Activated T-helper 17 cell treated with anti-CD3 and anti-CD28 coated beads, Interleukin-2, amount 50 U/mL, for 72 hours (primary cell): ENCODE measurements around the gene RRAGC. TPM values are rescaled to one million over a fixed set of nuclear protein-coding genes. Genes with fewer than 3 reads are reported as not detected.

ENCODE experiments used
- ATAC-seq: fragments of 150-1000 bp; cut with Tn5 transposase; replicated peaks from 2 replicates; pipeline ENCODE4 v1.10.0; 2021; ENCODE audit warnings: mild to moderate bottlenecking, moderate library complexity
- H3K27ac Mint-ChIP-seq: one replicate; pipeline ENCODE4 v1.8.0; 2022; ENCODE audit warnings: mixed read lengths
- H3K27me3 Mint-ChIP-seq: one replicate; pipeline ENCODE4 v1.8.0; 2022; ENCODE audit warnings: mixed read lengths
- H3K36me3 Mint-ChIP-seq: one replicate; pipeline ENCODE4 v1.8.0; 2022; ENCODE audit warnings: low read depth, mild to moderate bottlenecking, mixed read lengths
- H3K4me1 Mint-ChIP-seq: one replicate; pipeline ENCODE4 v1.8.0; 2022; ENCODE audit warnings: mixed read lengths
- H3K4me3 Mint-ChIP-seq: one replicate; pipeline ENCODE4 v1.8.0; 2022; ENCODE audit warnings: mild to moderate bottlenecking, mixed read lengths
- H3K9me3 Mint-ChIP-seq: one replicate; pipeline ENCODE4 v1.8.0; 2022; ENCODE audit warnings: mixed read lengths
- total RNA-seq, 2 donors: library from RNA; stranded (reverse); gene quantifications; one replicate each; pipeline ENCODE4 v1.2.3, GENCODE V29; 2022

The RRAGC gene
- total RNA-seq, 2 donors from 2014 or later, result 16.6 to 28.5 TPM

DNA sequence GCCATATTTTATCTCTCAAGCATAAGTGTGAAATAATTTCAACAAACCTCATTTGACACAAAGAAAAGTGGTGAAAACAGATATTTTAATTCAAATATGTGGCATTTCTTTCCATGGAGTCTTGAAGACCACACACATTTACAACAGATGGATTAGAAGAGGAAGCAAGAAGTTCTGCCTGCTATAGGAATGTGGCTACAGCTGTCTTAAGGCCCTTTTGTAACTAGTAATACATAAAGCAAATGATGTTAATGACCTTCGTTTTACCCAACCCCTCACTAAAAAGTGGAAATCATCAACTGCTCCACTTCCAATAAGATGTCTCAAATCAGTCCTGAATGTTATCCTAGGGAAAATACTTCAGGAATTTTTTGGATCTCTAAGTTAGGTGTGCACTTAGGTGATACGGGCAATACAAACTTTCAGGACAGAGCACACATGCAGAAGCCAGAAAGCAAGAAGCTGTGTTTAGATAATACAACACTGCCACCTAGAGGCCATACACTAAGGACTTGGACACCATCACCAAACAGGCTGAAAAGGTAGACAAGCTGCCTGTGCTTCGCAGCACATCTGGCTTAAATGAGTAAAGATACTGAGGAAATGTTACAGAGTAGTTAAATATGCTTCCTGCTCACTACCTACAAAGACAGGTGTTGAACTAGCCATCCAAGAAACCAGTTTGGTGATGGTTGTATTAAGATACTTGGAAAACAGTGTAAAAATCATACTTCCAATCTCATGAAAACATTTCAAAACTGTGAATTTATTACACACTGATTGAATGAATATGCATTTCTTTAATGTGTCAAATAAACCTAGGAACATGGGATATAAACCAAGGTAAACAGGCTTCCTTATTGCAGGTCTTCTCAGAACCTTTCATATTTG is 24.4 kb downstream of the RRAGC start:
- H3K4me1 Mint-ChIP-seq, result peaks cover under 1% of the 10 kb centered on the region
- no peak overlapping the region for H3K4me3 Mint-ChIP-seq
- peaks cover 4% of the 10 kb centered on the region for H3K27me3 Mint-ChIP-seq
- ATAC-seq, result peak; percentile 88
- H3K36me3 Mint-ChIP-seq, result peaks cover 27% of the 10 kb centered on the region
- H3K9me3 Mint-ChIP-seq, result no peaks in the 10 kb centered on the region
- no peak overlapping the region for H3K27ac Mint-ChIP-seq

- peaks cover 8% of the 10 kb centered on the region for H3K27me3 Mint-ChIP-seq
- H3K4me1 Mint-ChIP-seq, result no peaks in the 10 kb centered on the region
- no peak overlapping the region for H3K4me3 Mint-ChIP-seq
- ATAC-seq, result no peak
- peaks cover 18% of the 10 kb centered on the region for H3K36me3 Mint-ChIP-seq
- H3K9me3 Mint-ChIP-seq, result no peaks in the 10 kb centered on the region
- H3K27ac Mint-ChIP-seq, result no peak overlapping the region
Observed at GRCh38 chr1:38834221-38834782, 25.3 kb downstream of the RRAGC start.

DNA sequence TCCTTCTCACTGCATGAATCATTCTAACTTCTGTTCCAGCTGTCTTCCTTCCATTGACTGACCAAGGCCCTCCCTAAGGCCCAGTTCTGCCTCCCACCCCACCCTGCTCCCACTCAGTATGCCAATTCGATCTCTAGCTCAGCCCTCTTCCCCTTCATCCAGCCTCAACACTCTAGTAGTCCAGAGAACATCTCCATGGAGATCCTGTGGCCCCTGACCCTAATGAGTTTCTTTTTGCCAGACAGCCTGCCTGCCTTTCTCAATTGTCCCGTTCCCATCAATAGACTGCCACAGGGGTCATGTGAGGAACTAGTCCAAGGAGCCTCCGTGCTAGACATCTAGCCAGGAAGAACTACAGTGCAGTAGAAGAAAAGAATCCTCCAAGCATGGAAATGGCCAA is 26.4 kb downstream of the RRAGC start:
- Mint-ChIP-seq H3K4me3 (no peak overlapping the region), H3K9me3 (no peaks in the 10 kb centered on the region), H3K27ac (no peak overlapping the region)

GRCh38 chr1:38832370-38832734 is 27.2 kb downstream of the RRAGC start:
- Mint-ChIP-seq H3K27me3 (peaks cover 12% of the 10 kb centered on the region), H3K27ac (no peak overlapping the region), H3K9me3 (no peaks in the 10 kb centered on the region), H3K4me1 (no peaks in the 10 kb centered on the region), H3K4me3 (no peak overlapping the region), H3K36me3 (no peaks in the 10 kb centered on the region)
- ATAC-seq, result no peak

More for the DNA sequence above, 26.4 kb downstream of the RRAGC start:
- H3K36me3 Mint-ChIP-seq, result peaks cover 7% of the 10 kb centered on the region
- no peak for ATAC-seq
- peaks cover 12% of the 10 kb centered on the region for H3K27me3 Mint-ChIP-seq
- H3K4me1 Mint-ChIP-seq, result no peaks in the 10 kb centered on the region

DNA sequence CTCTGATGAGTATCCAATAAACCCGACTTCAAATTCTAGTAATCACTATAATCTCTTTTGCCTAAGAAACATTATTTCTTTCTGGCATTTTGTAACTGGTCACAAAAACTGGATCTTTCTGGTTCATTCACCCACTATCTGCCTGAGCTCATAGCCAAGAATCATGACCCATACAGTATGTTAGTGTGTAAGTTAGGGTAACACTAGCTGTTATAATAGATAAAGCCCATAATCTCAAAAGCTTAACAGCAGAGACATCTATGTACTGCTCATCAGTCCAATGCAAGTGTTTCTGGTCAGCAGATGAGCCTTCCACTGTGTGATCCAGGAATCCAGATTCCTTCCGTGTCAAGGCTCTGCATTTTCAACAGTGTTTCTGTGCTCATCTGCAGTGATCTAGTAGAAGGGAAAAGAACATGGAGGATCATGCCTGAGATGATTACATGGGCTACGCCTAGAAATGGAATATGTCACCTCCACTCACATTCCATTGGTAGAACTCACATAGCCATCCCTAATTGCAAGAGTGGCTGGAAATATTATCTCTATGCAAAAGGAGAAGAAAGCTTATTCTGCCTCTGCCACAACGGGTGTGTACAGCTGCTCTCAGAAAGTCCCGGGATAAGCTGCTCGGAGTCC is 27.7 kb downstream of the RRAGC start:
- Mint-ChIP-seq H3K4me3 (no peak overlapping the region), H3K27ac (no peak overlapping the region), H3K27me3 (peaks cover 15% of the 10 kb centered on the region), H3K36me3 (no peaks in the 10 kb centered on the region), H3K9me3 (no peaks in the 10 kb centered on the region), H3K4me1 (no peaks in the 10 kb centered on the region)
- no peak for ATAC-seq

GRCh38 chr1:38829368-38829767 is 30.2 kb downstream of the RRAGC start:
- Mint-ChIP-seq H3K4me3 (no peak overlapping the region), H3K9me3 (no peaks in the 10 kb centered on the region), H3K27me3 (peaks cover 31% of the 10 kb centered on the region), H3K4me1 (no peaks in the 10 kb centered on the region), H3K36me3 (no peaks in the 10 kb centered on the region), H3K27ac (no peak overlapping the region)
- ATAC-seq, result no peak

GRCh38 chr1:38827318-38827717 is 32.3 kb downstream of the RRAGC start:
- Mint-ChIP-seq H3K27ac (no peak overlapping the region), H3K9me3 (no peaks in the 10 kb centered on the region), H3K4me1 (no peaks in the 10 kb centered on the region), H3K4me3 (no peak overlapping the region), H3K36me3 (no peaks in the 10 kb centered on the region), H3K27me3 (peaks cover 33% of the 10 kb centered on the region)
- ATAC-seq, result no peak

DNA sequence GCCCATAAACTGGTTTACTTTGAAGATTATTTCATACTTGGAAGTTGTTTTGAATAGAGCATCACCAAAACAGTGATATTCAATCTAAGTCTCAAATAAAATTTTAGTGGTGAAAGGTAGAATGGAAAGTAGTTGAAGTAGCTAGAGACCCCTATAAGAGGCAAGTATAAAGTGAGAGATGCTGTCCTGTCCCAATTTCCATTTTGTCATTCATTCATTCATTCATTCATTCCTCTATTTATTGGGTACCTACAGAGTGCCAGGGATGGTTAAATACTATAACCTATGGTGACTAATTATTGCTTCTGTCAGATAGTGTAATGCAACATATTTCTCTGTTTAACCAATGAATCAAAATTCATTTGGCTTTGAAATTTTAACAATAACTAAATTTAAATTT is 32.7 kb downstream of the RRAGC start:
- Mint-ChIP-seq H3K27ac (no peak overlapping the region), H3K36me3 (no peaks in the 10 kb centered on the region), H3K9me3 (no peaks in the 10 kb centered on the region), H3K4me1 (no peaks in the 10 kb centered on the region), H3K4me3 (no peak overlapping the region), H3K27me3 (peaks cover 37% of the 10 kb centered on the region)
- no peak for ATAC-seq

DNA sequence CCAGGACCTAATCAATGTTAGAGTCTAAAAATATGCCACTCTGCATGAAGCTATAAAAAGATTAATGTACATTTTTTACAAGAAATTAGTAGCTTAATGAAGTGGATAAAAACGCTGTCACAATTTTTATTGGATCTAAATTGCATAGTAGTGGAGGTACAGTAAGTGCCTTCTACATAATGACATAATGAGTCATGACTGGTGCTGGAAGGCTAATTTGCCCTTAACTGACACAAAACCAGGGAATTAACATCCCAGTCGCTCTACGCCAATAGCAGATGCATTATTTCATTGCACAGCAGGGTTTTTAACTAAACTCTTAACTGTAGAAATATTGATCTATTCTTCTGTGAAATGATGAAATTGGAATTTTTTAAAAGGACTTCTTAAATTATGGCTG is 33.3 kb downstream of the RRAGC start:
- no peaks in the 10 kb centered on the region for H3K36me3 Mint-ChIP-seq
- H3K4me1 Mint-ChIP-seq, result no peaks in the 10 kb centered on the region
- H3K27ac Mint-ChIP-seq, result no peak overlapping the region
- ATAC-seq, result no peak
- H3K9me3 Mint-ChIP-seq, result no peaks in the 10 kb centered on the region
- no peak overlapping the region for H3K4me3 Mint-ChIP-seq
- H3K27me3 Mint-ChIP-seq, result peaks cover 38% of the 10 kb centered on the region

DNA sequence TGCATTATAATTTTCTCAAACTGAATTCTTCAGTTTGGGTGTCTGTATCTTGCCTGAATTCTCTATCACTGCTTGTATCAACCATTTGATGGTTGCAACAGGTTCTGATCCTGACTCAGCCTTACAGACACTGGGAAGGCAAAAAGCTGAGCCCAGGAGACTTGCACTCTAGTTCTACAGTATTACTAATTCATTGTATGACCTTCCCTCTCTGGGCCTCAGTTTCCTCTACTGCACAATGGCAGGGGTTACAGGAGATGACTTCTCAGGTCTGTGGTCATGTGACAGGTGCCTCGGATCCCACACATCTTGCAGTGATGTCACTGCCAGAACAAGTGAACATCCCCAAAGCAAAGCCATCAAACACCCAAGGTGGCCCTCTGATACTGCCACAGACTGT is 38.7 kb downstream of the RRAGC start:
- Mint-ChIP-seq H3K9me3 (no peaks in the 10 kb centered on the region), H3K4me1 (peaks cover under 1% of the 10 kb centered on the region), H3K27me3 (peaks cover 46% of the 10 kb centered on the region), H3K36me3 (no peaks in the 10 kb centered on the region), H3K27ac (no peak overlapping the region), H3K4me3 (no peak overlapping the region)
- ATAC-seq, result no peak

- Mint-ChIP-seq H3K27ac (no peak overlapping the region), H3K4me1 (peaks cover 4% of the 10 kb centered on the region), H3K4me3 (no peak overlapping the region), H3K27me3 (peaks cover 51% of the 10 kb centered on the region), H3K9me3 (no peaks in the 10 kb centered on the region), H3K36me3 (no peaks in the 10 kb centered on the region)
- ATAC-seq, result no peak
Observed at GRCh38 chr1:38819516-38819915, 40.1 kb downstream of the RRAGC start.

DNA sequence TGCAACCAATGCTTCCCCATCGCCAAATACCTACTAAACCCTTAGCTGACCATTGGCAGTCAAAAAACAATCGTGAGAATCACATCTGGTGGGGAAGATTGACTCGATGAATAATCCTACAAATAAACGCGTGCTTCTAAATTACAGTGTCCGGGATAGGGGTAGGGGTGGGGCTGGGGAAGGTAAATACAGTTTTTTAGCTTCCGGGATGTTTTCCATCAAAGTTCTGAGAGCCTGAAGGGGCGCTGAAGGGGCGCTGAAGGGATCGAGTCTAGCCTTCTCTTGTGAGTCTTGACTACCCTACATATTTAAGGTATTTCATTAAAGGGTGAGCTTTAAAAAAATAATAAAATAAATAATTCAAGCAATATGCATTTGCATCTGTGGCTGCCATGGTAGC is 40.5 kb downstream of the RRAGC start:
- Mint-ChIP-seq H3K36me3 (no peaks in the 10 kb centered on the region), H3K4me1 (peaks cover 4% of the 10 kb centered on the region), H3K4me3 (no peak overlapping the region), H3K9me3 (no peaks in the 10 kb centered on the region), H3K27ac (no peak overlapping the region), H3K27me3 (peaks cover 52% of the 10 kb centered on the region)
- no peak for ATAC-seq

GRCh38 chr1:38818175-38818976 is 41.2 kb downstream of the RRAGC start:
- no peak overlapping the region for H3K27ac Mint-ChIP-seq
- ATAC-seq, result peak; percentile 48
- peaks cover 4% of the 10 kb centered on the region for H3K4me1 Mint-ChIP-seq
- no peak overlapping the region for H3K4me3 Mint-ChIP-seq
- peaks cover 53% of the 10 kb centered on the region for H3K27me3 Mint-ChIP-seq
- no peaks in the 10 kb centered on the region for H3K9me3 Mint-ChIP-seq
- H3K36me3 Mint-ChIP-seq, result no peaks in the 10 kb centered on the region
